Panc1 (cell line): ENCODE measurements around the gene TBXAS1. TPM values are rescaled to one million over a fixed set of nuclear protein-coding genes. Genes with fewer than 3 reads are reported as not detected.

ENCODE experiments used
- ATAC-seq: fragments of 200-7000 bp; cut with Tn5 transposase; 2 replicates; pipeline ENCODE4 v1.9.1; 2020; ENCODE audit warnings: mild to moderate bottlenecking, moderate library complexity
- BruUV-seq: library from RNA; stranded (reverse); fragments of 400-500 nt; replicated peaks from 2 replicates; lab custom pipeline; 2021; lab: Mats Ljungman, UMichigan
- CTCF ChIA-PET: fragments of 300-600 bp; sonication (Branson Sonifier 250); formaldehyde crosslinking; loops from one replicate; lab custom pipeline; 2022; ENCODE audit warnings: antibody characterized with exemption; lab: Charles Lee
- POLR2A ChIA-PET: fragments of 300-600 bp; sonication (Branson Sonifier 250); formaldehyde crosslinking; loops from one replicate; lab custom pipeline; 2022; ENCODE audit warnings: antibody characterized with exemption; lab: Charles Lee
- DNase-seq: peaks from one replicate; pipeline ENCODE4 v3.0.0-alpha.2; 2010; ENCODE audit warnings: low read depth, low spot score
- H3K27ac ChIP-seq: 2 replicates; pipeline ENCODE4 v1.5.1; 2011; ENCODE audit warnings: mild to moderate bottlenecking, low read length, inconsistent platforms
- H3K27me3 ChIP-seq: fragments of 200-500 bp; sonication (Bioruptor generic); 2 replicates; pipeline ENCODE4 v1.6.0; 2014; ENCODE audit warnings: low read length, inconsistent platforms; ENCODE audit not compliant: control insufficient read depth, insufficient read depth
- H3K36me3 ChIP-seq: fragments of 200-500 bp; sonication (Bioruptor generic); 2 replicates; pipeline ENCODE4 v1.5.1; 2014; ENCODE audit warnings: inconsistent platforms, mild to moderate bottlenecking, low read length, moderate library complexity; ENCODE audit not compliant: control insufficient read depth, insufficient read depth
- H3K4me1 ChIP-seq: 2 replicates; pipeline ENCODE4 v1.5.1; 2011; ENCODE audit warnings: inconsistent platforms, mild to moderate bottlenecking, low read length, moderate library complexity; ENCODE audit not compliant: control insufficient read depth, insufficient read depth
- H3K4me3 ChIP-seq, 2 experiments: 2 replicates each; pipeline ENCODE4 v1.5.1; 2011 to 2012; ENCODE audit warnings: low read depth in 2 of 2, low read length in 2 of 2, mild to moderate bottlenecking in 2 of 2, inconsistent platforms in 1 of 2, moderate library complexity in 1 of 2
- H3K9me3 ChIP-seq: fragments of 200-500 bp; sonication (Bioruptor generic); 2 replicates; pipeline ENCODE4 v1.5.1; 2014; ENCODE audit warnings: low read depth, mild to moderate bottlenecking, inconsistent platforms, low read length, moderate library complexity; ENCODE audit not compliant: control insufficient read depth, insufficient read depth
- CTCF ChIP-seq: fragments of 450-650 bp; IDR thresholded peaks from 2 replicates; pipeline ENCODE4 v1.5.1; 2017; ENCODE audit warnings: mild to moderate bottlenecking
- POLR2AphosphoS5 ChIP-seq: IDR thresholded peaks from 2 replicates; pipeline ENCODE4 v1.6.1; 2012; ENCODE audit warnings: mild to moderate bottlenecking, low read depth, low read length, moderate library complexity
- REST ChIP-seq, 2 experiments: IDR thresholded peaks; 2 replicates each; pipeline ENCODE4 v1.6.1; 2011 to 2012; ENCODE audit warnings: low read depth in 2 of 2, control low read depth in 1 of 2, low read length in 1 of 2, mild to moderate bottlenecking in 1 of 2, moderate library complexity in 1 of 2; ENCODE audit not compliant: insufficient read depth in 1 of 2
- SIN3A ChIP-seq: IDR thresholded peaks from 2 replicates; pipeline ENCODE4 v1.6.1; 2012; ENCODE audit warnings: low read depth, mild to moderate bottlenecking, low read length, moderate library complexity, borderline replicate concordance; ENCODE audit not compliant: insufficient read depth
- TCF7L2 ChIP-seq: IDR thresholded peaks from 2 replicates; pipeline ENCODE4 v1.6.1; 2011; ENCODE audit warnings: mild to moderate bottlenecking, low read depth, low read length, inconsistent platforms
- in situ Hi-C: cut with HindIII; loops from 2 replicates; pipeline ENCODE4 v1.10.0; 2016; ENCODE audit warnings: low sequenced_read_pairs, low pct_unique_long_range_greater_than_20kb
- intact Hi-C: fragments of 100-400 bp; cut with micrococcal nuclease; formaldehyde crosslinking; loops from one replicate; pipeline ENCODE4 v1.10.0; 2022; ENCODE audit not compliant: unreplicated experiment
- total RNA-seq: library from RNA; stranded (reverse); gene quantifications from one replicate; pipeline ENCODE4 v1.2.1, GENCODE V29; 2021; ENCODE audit not compliant: unreplicated experiment

TBXAS1 gene
- total RNA-seq, 1 experiment from 2014 or later: 4.4 TPM

- TF ChIP-seq POLR2AphosphoS5 (no peak), REST (IDR thresholded peaks at IDR 0.05; ENCODE audit: insufficient read depth in 1 of 2, low read depth in 2 of 2, low read length in 1 of 2) (no peak), SIN3A (no peak), CTCF (no peak), TCF7L2 (no peak)
- Histone ChIP-seq H3K4me3 (no peak overlapping the region), H3K4me1 (no peaks in the 10 kb centered on the region), H3K27me3 (no peaks in the 10 kb centered on the region), H3K9me3 (peaks cover 14% of the 10 kb centered on the region), H3K27ac (no peak overlapping the region), H3K36me3 (no peaks in the 10 kb centered on the region)
- in situ Hi-C loops (no loop called here), intact Hi-C loops (no loop called here)
- ATAC-seq: no peak
- DNase-seq: no peak
- no TSS peak for BruUV-seq
- POLR2A ChIA-PET: interaction anchor here (0.7 kb wide), 1 partner anchor 14 kb away, joined by 3 read pairs; no protein-coding TSS in a partner anchor
- CTCF ChIA-PET: no interaction called here
Observed at GRCh38 chr7:139867847-139868246, 38.8 kb downstream of the TBXAS1 start.

GRCh38 chr7:139869886-139870285, 40.8 kb downstream of the TBXAS1 start:
- in situ Hi-C loops (no loop called here), intact Hi-C loops (no loop called here)
- no peak overlapping the region for H3K4me3 ChIP-seq
- TF ChIP-seq POLR2AphosphoS5 (no peak), TCF7L2 (no peak), REST (IDR thresholded peaks at IDR 0.05; ENCODE audit: insufficient read depth in 1 of 2, low read depth in 2 of 2, low read length in 1 of 2) (no peak), CTCF (no peak), SIN3A (no peak)
- 0 out of 2 replicates have a peak, but pooled peaks cover 1% of the 10 kb centered on the region for H3K9me3 ChIP-seq
- POLR2A ChIA-PET: no interaction called here
- CTCF ChIA-PET: no interaction called here
- no peaks in the 10 kb centered on the region for H3K27me3 ChIP-seq
- no peak overlapping the region for H3K27ac ChIP-seq
- ATAC-seq (no peak), DNase-seq (no peak)
- H3K4me1 ChIP-seq: no peaks in the 10 kb centered on the region
- H3K36me3 ChIP-seq: no peaks in the 10 kb centered on the region
- no TSS peak for BruUV-seq
